AG04449 (cell line): ENCODE results near the gene GOLGA8B.
A peak's percentile ranks its signal among the peaks of the same experiment; 100 is the strongest.

ENCODE experiments used
- CTCF ChIA-PET: fragments of 350-600 bp; formaldehyde crosslinking; extraction: SDS; loops from one replicate; lab custom pipeline; 2021; ENCODE audit warnings: antibody characterized with exemption; lab: Yijun Ruan, JAX
- POLR2A ChIA-PET: fragments of 400-600, 350-600 bp; formaldehyde crosslinking; extraction: SDS; loops from one replicate; lab custom pipeline; 2020; ENCODE audit warnings: antibody characterized with exemption, inconsistent platforms; lab: Yijun Ruan, JAX
- DNase-seq: peaks from one replicate; pipeline ENCODE4 v3.0.0-alpha.2; 2010; ENCODE audit warnings: low read depth, low spot score
- H3K4me3 ChIP-seq: 2 replicates; pipeline ENCODE4 v1.5.1; 2011; ENCODE audit warnings: low read depth, mild to moderate bottlenecking, control low read depth, low read length
- TF ChIP-seq, protein P1 (sequence below): IDR thresholded peaks from one replicate; pipeline ENCODE4 v1.5.1; 2011; ENCODE audit warnings: mild to moderate bottlenecking, moderate library complexity, low read length, control low read depth, inconsistent platforms; ENCODE audit not compliant: insufficient read depth; ENCODE audit errors: missing control alignments

GOLGA8B gene

DNA sequence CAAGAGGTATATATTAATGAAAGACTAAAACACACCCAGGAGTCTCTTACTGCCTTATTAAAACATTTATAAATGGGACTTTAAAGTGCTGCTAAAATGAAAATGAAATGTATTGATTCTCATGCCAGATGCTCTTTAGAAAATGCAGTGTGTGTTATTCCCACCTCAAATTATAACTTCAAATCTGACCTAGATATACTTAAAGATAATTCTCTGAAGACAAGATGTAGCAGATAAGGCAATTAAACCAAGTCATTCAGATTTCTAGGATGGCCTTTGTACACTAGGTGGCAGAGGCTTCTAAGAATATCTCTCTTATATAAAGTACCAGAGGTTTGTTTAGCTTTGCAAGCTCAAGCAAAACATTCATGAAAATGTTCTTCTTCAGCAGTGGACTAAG is 26.9 kb upstream of the GOLGA8B start:
- TF ChIP-seq, protein P1, sequence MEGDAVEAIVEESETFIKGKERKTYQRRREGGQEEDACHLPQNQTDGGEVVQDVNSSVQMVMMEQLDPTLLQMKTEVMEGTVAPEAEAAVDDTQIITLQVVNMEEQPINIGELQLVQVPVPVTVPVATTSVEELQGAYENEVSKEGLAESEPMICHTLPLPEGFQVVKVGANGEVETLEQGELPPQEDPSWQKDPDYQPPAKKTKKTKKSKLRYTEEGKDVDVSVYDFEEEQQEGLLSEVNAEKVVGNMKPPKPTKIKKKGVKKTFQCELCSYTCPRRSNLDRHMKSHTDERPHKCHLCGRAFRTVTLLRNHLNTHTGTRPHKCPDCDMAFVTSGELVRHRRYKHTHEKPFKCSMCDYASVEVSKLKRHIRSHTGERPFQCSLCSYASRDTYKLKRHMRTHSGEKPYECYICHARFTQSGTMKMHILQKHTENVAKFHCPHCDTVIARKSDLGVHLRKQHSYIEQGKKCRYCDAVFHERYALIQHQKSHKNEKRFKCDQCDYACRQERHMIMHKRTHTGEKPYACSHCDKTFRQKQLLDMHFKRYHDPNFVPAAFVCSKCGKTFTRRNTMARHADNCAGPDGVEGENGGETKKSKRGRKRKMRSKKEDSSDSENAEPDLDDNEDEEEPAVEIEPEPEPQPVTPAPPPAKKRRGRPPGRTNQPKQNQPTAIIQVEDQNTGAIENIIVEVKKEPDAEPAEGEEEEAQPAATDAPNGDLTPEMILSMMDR, result peak; percentile 5
- H3K4me3 ChIP-seq, result no peak overlapping the region
- ChIA-PET CTCF (interaction anchor here (0.9 to 3.4 kb wide), 14 partner anchors 8 to 359 kb away, joined by 3 to 17 read pairs (median 7); partner anchors contain the start of gene AQR), POLR2A (no interaction called here)
- no peak for DNase-seq

- ChIA-PET CTCF (interaction anchor here (1.1 to 3.4 kb wide), 10 partner anchors 10 to 360 kb away, joined by 3 to 17 read pairs (median 8); partner anchors contain the start of gene AQR), POLR2A (no interaction called here)
- no peak for DNase-seq
- no peak overlapping the region for H3K4me3 ChIP-seq
- TF ChIP-seq, protein P1, result no peak
These were observed 25.9 kb upstream of the GOLGA8B start for GRCh38 chr15:34609102-34610057.

GRCh38 chr15:34608517-34608916 is 25.1 kb upstream of the GOLGA8B start:
- ChIA-PET POLR2A (no interaction called here), CTCF (interaction anchor here (2.5 kb wide), 1 partner anchor 361 kb away, joined by 7 read pairs; the partner anchor contains the start of gene AQR)
- DNase-seq, result no peak
- no peak overlapping the region for H3K4me3 ChIP-seq
- TF ChIP-seq, protein P1, result no peak

GRCh38 chr15:34607832-34608231 is 24.4 kb upstream of the GOLGA8B start:
- no peak overlapping the region for H3K4me3 ChIP-seq
- ChIA-PET POLR2A (no interaction called here), CTCF (no interaction called here)
- TF ChIP-seq, protein P1, result no peak
- no peak for DNase-seq

- no peak for DNase-seq
- ChIA-PET CTCF (interaction anchor here (0.9 to 1.4 kb wide), 4 partner anchors 19 to 496 kb away, joined by 3 to 4 read pairs (median 4); no protein-coding TSS in a partner anchor), POLR2A (no interaction called here)
- no peak overlapping the region for H3K4me3 ChIP-seq
- TF ChIP-seq, protein P1, result no peak
These were observed 23.1 kb upstream of the GOLGA8B start for GRCh38 chr15:34606545-34606944.

DNA sequence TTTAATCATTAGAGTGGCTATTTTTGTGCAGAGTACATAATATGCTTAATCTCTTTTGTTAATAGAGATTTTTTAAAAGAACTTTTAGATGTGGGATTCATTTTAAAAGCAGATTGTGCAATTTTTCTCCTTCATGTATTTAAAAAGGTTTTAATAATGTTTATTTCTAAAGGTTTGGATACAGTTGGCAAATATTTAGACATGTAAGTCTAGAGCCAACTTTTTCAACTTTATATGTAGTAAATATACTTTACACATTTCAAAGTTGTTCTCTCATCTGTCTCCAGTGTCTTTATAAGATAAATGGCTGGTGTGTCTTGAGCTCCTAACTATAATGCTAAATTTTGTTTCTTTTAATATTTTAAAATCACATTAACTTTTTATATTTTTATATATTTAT is 22.7 kb upstream of the GOLGA8B start:
- ChIA-PET CTCF (interaction anchor here (0.9 to 1.4 kb wide), 4 partner anchors 19 to 496 kb away, joined by 3 to 4 read pairs (median 4); no protein-coding TSS in a partner anchor), POLR2A (no interaction called here)
- TF ChIP-seq, protein P1, result no peak
- no peak overlapping the region for H3K4me3 ChIP-seq
- no peak for DNase-seq
